GM12875 (cell line): ENCODE measurements around the gene ABCA12.
A peak's percentile ranks its signal among the peaks of the same experiment; 100 is the strongest.

Source experiments
- H3K4me3 ChIP-seq: one replicate; pipeline ENCODE4 v1.5.1; 2011; ENCODE audit warnings: low read depth, low read length, control low read depth
- CTCF ChIP-seq: IDR thresholded peaks from 2 replicates; pipeline ENCODE4 v1.5.1; 2011; ENCODE audit warnings: low read depth, mild to moderate bottlenecking, control low read depth, inconsistent platforms, low read length, moderate library complexity, borderline replicate concordance; ENCODE audit not compliant: insufficient read depth

The ABCA12 gene

GRCh38 chr2:215019085-215019484, 119.3 kb downstream of the ABCA12 start:
- TF ChIP-seq CTCF = no peak
- no peak overlapping the region for H3K4me3 ChIP-seq

GRCh38 chr2:215015421-215015820, 123.0 kb downstream of the ABCA12 start:
- TF ChIP-seq CTCF = no peak
- no peak overlapping the region for H3K4me3 ChIP-seq

- H3K4me3 ChIP-seq = no peak overlapping the region
- TF ChIP-seq CTCF = no peak
Measured at GRCh38 chr2:215010390-215010789, 128.0 kb downstream of the ABCA12 start.

- no peak for TF ChIP-seq CTCF
- no peak overlapping the region for H3K4me3 ChIP-seq
Measured at GRCh38 chr2:215003001-215003400, 135.4 kb downstream of the ABCA12 start.

GRCh38 chr2:215002500-215002899, 135.9 kb downstream of the ABCA12 start:
- TF ChIP-seq CTCF = 0 out of 2 replicates have a peak, but pooled peaks have one; percentile 19
- H3K4me3 ChIP-seq = no peak overlapping the region

- H3K4me3 ChIP-seq = no peak overlapping the region
- no peak for TF ChIP-seq CTCF
Measured at GRCh38 chr2:215000721-215001120, 137.7 kb downstream of the ABCA12 start.

GRCh38 chr2:214995926-214996670, 142.3 kb downstream of the ABCA12 start:
- no peak for TF ChIP-seq CTCF

More at GRCh38 chr2:214995926-214996670, 142.3 kb downstream of the ABCA12 start:
- no peak overlapping the region for H3K4me3 ChIP-seq
